Muscle of leg (tissue), 11 donors: ENCODE results near the gene OTOGL. TPM values are rescaled to one million over a fixed set of nuclear protein-coding genes. Genes with fewer than 3 reads are reported as not detected.
"Not testable (repeated sequence)": the region's sequence is repeated elsewhere in the genome, so short reads cannot be mapped to it uniquely, and the experiment has no call there.

Source experiments
- DNase-seq: peaks from one replicate; pipeline ENCODE4 v3.0.0; 2013
- H3K27ac ChIP-seq: one replicate; pipeline ENCODE4 v1.5.1; 2013; ENCODE audit warnings: mild to moderate bottlenecking, low read length, control low read depth
- H3K27me3 ChIP-seq: one replicate; pipeline ENCODE4 v1.6.1; 2013; ENCODE audit warnings: low read length; ENCODE audit not compliant: control insufficient read depth, insufficient read depth
- H3K36me3 ChIP-seq: one replicate; pipeline ENCODE4 v1.6.1; 2013; ENCODE audit warnings: low read length; ENCODE audit not compliant: control insufficient read depth, insufficient read depth
- H3K4me1 ChIP-seq: one replicate; pipeline ENCODE4 v1.6.1; 2013; ENCODE audit warnings: low read length; ENCODE audit not compliant: control insufficient read depth, insufficient read depth
- H3K4me3 ChIP-seq: one replicate; pipeline ENCODE4 v1.5.1; 2013; ENCODE audit warnings: low read length, control low read depth
- H3K9me3 ChIP-seq: replicated peaks from 2 replicates; pipeline ENCODE4 v1.6.1; 2013; ENCODE audit warnings: low read depth, low read length; ENCODE audit not compliant: control insufficient read depth
- WGBS: methylation state at CpG from one replicate; pipeline ENCODE4 v1.1.5; 2013; ENCODE audit warnings: missing lambda C conversion rate; ENCODE audit not compliant: insufficient coverage; 5-methylcytosine and 5-hydroxymethylcytosine counted together
- polyA plus RNA-seq, 8 donors: library from polyadenylated mRNA; unstranded; fragments of 120-200 nt; gene quantifications; one replicate each; pipeline versions ENCODE4 v1.2.1 to v1.2.3, GENCODE V29; 2013; ENCODE audit warnings: inconsistent platforms in 1 of 8, low replicate concordance in 1 of 8; ENCODE audit not compliant: insufficient read length in 8 of 8, insufficient read depth in 1 of 8
- total RNA-seq: library from RNA; stranded (reverse); fragments of 120-200 nt; gene quantifications from one replicate; pipeline ENCODE4 v1.2.4, GENCODE V29; 2013

Gene OTOGL
- total and polyA plus RNA-seq, 9 donors: 0.16 to 0.47 (median 0.39) TPM

- peaks cover 3% of the 10 kb centered on the region for H3K4me1 ChIP-seq
- no peak for DNase-seq
- no peaks in the 10 kb centered on the region for H3K36me3 ChIP-seq
- H3K4me3 ChIP-seq: no peak overlapping the region
- H3K27ac ChIP-seq: no peak overlapping the region
- H3K27me3 ChIP-seq: no peaks in the 10 kb centered on the region
- 82% methylated on average over 2 of the region's 4 CpGs for WGBS
- no peaks in the 10 kb centered on the region for H3K9me3 ChIP-seq
Observed at GRCh38 chr12:80212938-80213645, 113.8 kb downstream of the OTOGL start.

GRCh38 chr12:80213871-80214270 lies 114.5 kb downstream of the OTOGL start:
- no peak for DNase-seq
- no peaks in the 10 kb centered on the region for H3K36me3 ChIP-seq
- no peak overlapping the region for H3K4me3 ChIP-seq
- H3K27me3 ChIP-seq: no peaks in the 10 kb centered on the region
- no peaks in the 10 kb centered on the region for H3K9me3 ChIP-seq
- H3K4me1 ChIP-seq: peaks cover 3% of the 10 kb centered on the region
- H3K27ac ChIP-seq: no peak overlapping the region
- 83% methylated on average over 1 of the region's 3 CpGs for WGBS

- Histone ChIP-seq H3K27ac (peak overlapping the region; percentile 35), H3K4me1 (peaks cover 3% of the 10 kb centered on the region), H3K27me3 (no peaks in the 10 kb centered on the region), H3K4me3 (no peak overlapping the region), H3K36me3 (no peaks in the 10 kb centered on the region), H3K9me3 (no peaks in the 10 kb centered on the region)
- no peak for DNase-seq
- 45% methylated on average over 5 of the region's 5 CpGs for WGBS
Observed at GRCh38 chr12:80217011-80217535, 117.7 kb downstream of the OTOGL start.

- not testable (repeated sequence) for H3K36me3 ChIP-seq, H3K4me1 ChIP-seq, H3K27ac ChIP-seq, DNase-seq, H3K27me3 ChIP-seq, H3K9me3 ChIP-seq, H3K4me3 ChIP-seq
- WGBS: 92% methylated on average over 2 of the region's 5 CpGs
Observed at GRCh38 chr12:80218925-80219324, 119.6 kb downstream of the OTOGL start.

- Histone ChIP-seq H3K4me1 (peaks cover 3% of the 10 kb centered on the region), H3K9me3 (no peaks in the 10 kb centered on the region), H3K27me3 (no peaks in the 10 kb centered on the region), H3K36me3 (no peaks in the 10 kb centered on the region), H3K27ac (peak overlapping the region; percentile 7), H3K4me3 (no peak overlapping the region)
- WGBS: 30% methylated on average over 2 of the region's 2 CpGs
- DNase-seq: peak; percentile 51
Observed at GRCh38 chr12:80219345-80219744, 120.0 kb downstream of the OTOGL start.

GRCh38 chr12:80222261-80222660 lies 122.9 kb downstream of the OTOGL start:
- no peak overlapping the region for H3K27ac ChIP-seq

GRCh38 chr12:80226576-80226975 lies 127.2 kb downstream of the OTOGL start:
- DNase-seq: no peak
- no peak overlapping the region for H3K27ac ChIP-seq
- H3K36me3 ChIP-seq: no peaks in the 10 kb centered on the region
- H3K4me1 ChIP-seq: peaks cover 2% of the 10 kb centered on the region
- H3K9me3 ChIP-seq: no peaks in the 10 kb centered on the region
- H3K4me3 ChIP-seq: no peak overlapping the region
- H3K27me3 ChIP-seq: no peaks in the 10 kb centered on the region
- WGBS: no CpG with 5 or more reads among the region's 1 CpG

More at GRCh38 chr12:80222261-80222660, 122.9 kb downstream of the OTOGL start:
- no peaks in the 10 kb centered on the region for H3K4me1 ChIP-seq
- no peak for DNase-seq
- no peaks in the 10 kb centered on the region for H3K36me3 ChIP-seq
- H3K27me3 ChIP-seq: no peaks in the 10 kb centered on the region
- no peak overlapping the region for H3K4me3 ChIP-seq
- H3K9me3 ChIP-seq: no peaks in the 10 kb centered on the region
- no CpG with 5 or more reads among the region's 3 CpGs for WGBS

- DNase-seq, H3K27ac ChIP-seq, H3K36me3 ChIP-seq, H3K27me3 ChIP-seq, H3K4me3 ChIP-seq, H3K4me1 ChIP-seq, H3K9me3 ChIP-seq: not testable (repeated sequence)
- no CpG with 5 or more reads among the region's 4 CpGs for WGBS
Observed at GRCh38 chr12:80227904-80228303, 128.6 kb downstream of the OTOGL start.

GRCh38 chr12:80230068-80230467 lies 130.7 kb downstream of the OTOGL start:
- Histone ChIP-seq H3K27ac (peak overlapping the region; percentile 49), H3K4me3 (no peak overlapping the region), H3K9me3 (no peaks in the 10 kb centered on the region), H3K4me1 (peaks cover 2% of the 10 kb centered on the region), H3K36me3 (no peaks in the 10 kb centered on the region), H3K27me3 (no peaks in the 10 kb centered on the region)
- DNase-seq: peak; percentile 76
- no CpG with 5 or more reads among the region's 3 CpGs for WGBS

- Histone ChIP-seq H3K27ac (no peak overlapping the region), H3K9me3 (no peaks in the 10 kb centered on the region), H3K27me3 (no peaks in the 10 kb centered on the region), H3K36me3 (no peaks in the 10 kb centered on the region), H3K4me3 (no peak overlapping the region), H3K4me1 (peaks cover 2% of the 10 kb centered on the region)
- DNase-seq: no peak
- WGBS: 67% methylated on average over 1 of the region's 1 CpG
Observed at GRCh38 chr12:80232837-80233236, 133.5 kb downstream of the OTOGL start.
